ENCODE data around the gene ZNF195.
"Not testable (repeated sequence)": the region's sequence is repeated elsewhere in the genome, so short reads cannot be mapped to it uniquely, and the experiment has no call there.

Gene ZNF195

GRCh38 chr11:3338569-3339339 is 40.2 kb downstream of the ZNF195 start:
- no peak overlapping the region for H3K27ac ChIP-seq
- no peak for TF ChIP-seq CTCF (conservative IDR thresholded peaks at IDR 0.05)

- H3K27ac ChIP-seq = not testable (repeated sequence)
These were observed 42.5 kb downstream of the ZNF195 start for GRCh38 chr11:3336420-3336819.

- H3K27ac ChIP-seq = not testable (repeated sequence)
These were observed 45.8 kb downstream of the ZNF195 start for GRCh38 chr11:3333157-3333556.

- not testable (repeated sequence) for H3K27ac ChIP-seq
These were observed 47.9 kb downstream of the ZNF195 start for GRCh38 chr11:3331078-3331477.

- H3K27ac ChIP-seq = not testable (repeated sequence)
These were observed 48.9 kb downstream of the ZNF195 start for GRCh38 chr11:3330064-3330463.

GRCh38 chr11:3328503-3328902 is 50.4 kb downstream of the ZNF195 start:
- H3K27ac ChIP-seq = not testable (repeated sequence)

GRCh38 chr11:3326450-3326849 is 52.5 kb downstream of the ZNF195 start:
- H3K27ac ChIP-seq = not testable (repeated sequence)

- not testable (repeated sequence) for H3K27ac ChIP-seq
These were observed 54.2 kb downstream of the ZNF195 start for GRCh38 chr11:3324724-3325123.

All from VCaP (cell line).